CD14-positive monocyte (primary cell): ENCODE measurements around the gene GABBR2. TPM values are rescaled to one million over a fixed set of nuclear protein-coding genes. Genes with fewer than 3 reads are reported as not detected.

ENCODE experiments used
- DNase-seq, 3 donors: peaks; one replicate each; pipeline ENCODE4 v3.0.0-alpha.2; 2011 to 2022
- H2AFZ ChIP-seq: 2 replicates; pipeline ENCODE4 v1.6.0; 2012; ENCODE audit warnings: mild to moderate bottlenecking, low read depth, low read length, inconsistent platforms; ENCODE audit not compliant: insufficient read depth, poor library complexity, severe bottlenecking
- H3K27ac ChIP-seq, 2 donors: 1 replicate in 1 of 2; 2 replicates in 1 of 2; pipeline ENCODE4 v1.5.1; 2012 to 2013; ENCODE audit warnings: low read length in 2 of 2, control low read depth in 1 of 2, inconsistent platforms in 1 of 2, low read depth in 1 of 2, mild to moderate bottlenecking in 1 of 2
- H3K27me3 ChIP-seq, 2 donors: one replicate each; pipeline versions ENCODE4 v1.6.0 to v1.6.1; 2011 to 2013; ENCODE audit warnings: low read length in 2 of 2; ENCODE audit not compliant: control insufficient read depth in 2 of 2, insufficient read depth in 2 of 2
- H3K36me3 ChIP-seq, 2 donors: replicated peaks in 1 of 2; 1 replicate in 1 of 2; 2 replicates in 1 of 2; pipeline versions ENCODE4 v1.5.1 to v1.6.1; 2012 to 2013; ENCODE audit warnings: low read length in 2 of 2, control low read depth in 1 of 2, inconsistent platforms in 1 of 2, mild to moderate bottlenecking in 1 of 2; ENCODE audit not compliant: insufficient read depth in 2 of 2, control insufficient read depth in 1 of 2
- H3K4me1 ChIP-seq, 2 donors: 1 replicate in 1 of 2; 2 replicates in 1 of 2; pipeline versions ENCODE4 v1.5.1 to v1.6.1; 2012 to 2013; ENCODE audit warnings: low read length in 2 of 2, control low read depth in 1 of 2, inconsistent platforms in 1 of 2, mild to moderate bottlenecking in 1 of 2, moderate library complexity in 1 of 2; ENCODE audit not compliant: insufficient read depth in 2 of 2, control insufficient read depth in 1 of 2
- H3K4me2 ChIP-seq: replicated peaks from 2 replicates; pipeline ENCODE3; 2012; ENCODE audit warnings: low read length, moderate library complexity, mild to moderate bottlenecking; ENCODE audit not compliant: poor library complexity, severe bottlenecking; ENCODE audit errors: extremely low read depth
- H3K4me3 ChIP-seq, 3 experiments: fragments of 200-600 bp in 1 of 3; sonication (generic) in 1 of 3; replicated peaks in 1 of 3; 1 replicate in 2 of 3; 2 replicates in 1 of 3; pipeline ENCODE4 v1.5.1; 2011 to 2013; ENCODE audit warnings: low read length in 3 of 3, mild to moderate bottlenecking in 3 of 3, control low read depth in 2 of 3, low read depth in 2 of 3, inconsistent platforms in 1 of 3, moderate library complexity in 1 of 3
- H3K79me2 ChIP-seq: 2 replicates; pipeline ENCODE4 v1.6.0; 2012; ENCODE audit warnings: mild to moderate bottlenecking, control low read depth, inconsistent platforms, low read length, moderate library complexity; ENCODE audit not compliant: insufficient read depth
- H3K9ac ChIP-seq: 2 replicates; pipeline ENCODE4 v1.6.0; 2017; ENCODE audit warnings: low read length, mild to moderate bottlenecking; ENCODE audit not compliant: insufficient read depth, poor library complexity, severe bottlenecking
- H3K9me3 ChIP-seq, 2 donors: replicated peaks in 1 of 2; 1 replicate in 1 of 2; 2 replicates in 1 of 2; pipeline versions ENCODE4 v1.5.1 to v1.6.1; 2012 to 2013; ENCODE audit warnings: low read length in 2 of 2, control low read depth in 1 of 2; ENCODE audit not compliant: control insufficient read depth in 1 of 2, insufficient read depth in 1 of 2
- H4K20me1 ChIP-seq: 2 replicates; pipeline ENCODE4 v1.6.0; 2012; ENCODE audit warnings: mild to moderate bottlenecking, low read length, control low read depth, moderate library complexity; ENCODE audit not compliant: insufficient read depth
- H3K27ac Mint-ChIP-seq, 7 donors: one replicate each; pipeline ENCODE4 v1.8.0; 2020; ENCODE audit warnings: mild to moderate bottlenecking in 7 of 7, mixed read lengths in 7 of 7, moderate library complexity in 6 of 7, inconsistent platforms in 2 of 7
- H3K27me3 Mint-ChIP-seq, 3 donors: one replicate each; pipeline ENCODE4 v1.8.0; 2021 to 2022; ENCODE audit warnings: low read depth in 3 of 3, mild to moderate bottlenecking in 3 of 3, mixed read lengths in 3 of 3, moderate library complexity in 3 of 3, inconsistent platforms in 1 of 3
- H3K36me3 Mint-ChIP-seq, 2 donors: one replicate each; pipeline ENCODE4 v1.8.0; 2020; ENCODE audit warnings: mixed read lengths in 2 of 2, inconsistent platforms in 1 of 2, mild to moderate bottlenecking in 1 of 2
- H3K4me1 Mint-ChIP-seq: one replicate; pipeline ENCODE4 v1.8.0; 2020; ENCODE audit warnings: mild to moderate bottlenecking, mixed read lengths
- H3K4me3 Mint-ChIP-seq, 2 donors: one replicate each; pipeline ENCODE4 v1.8.0; 2020; ENCODE audit warnings: mild to moderate bottlenecking in 2 of 2, mixed read lengths in 2 of 2, moderate library complexity in 1 of 2
- H3K9me3 Mint-ChIP-seq, 7 donors: one replicate each; pipeline ENCODE4 v1.8.0; 2020 to 2022; ENCODE audit warnings: mixed read lengths in 7 of 7, mild to moderate bottlenecking in 6 of 7, moderate library complexity in 6 of 7, inconsistent platforms in 2 of 7
- WGBS: methylation state at CpG from one replicate; pipeline ENCODE4 v1.1.5; 2013; ENCODE audit warnings: missing lambda C conversion rate; ENCODE audit not compliant: insufficient coverage; 5-methylcytosine and 5-hydroxymethylcytosine counted together
- intact Hi-C, 2 donors: fragments of 100-400 bp; cut with micrococcal nuclease; formaldehyde crosslinking; loops; one replicate each; pipeline versions ENCODE4 v1.15.0 to v1.15.1; 2023
- polyA plus RNA-seq, 3 donors: library from polyadenylated mRNA; depleted of rRNA in 1 of 3; unstranded in 2 of 3; stranded (reverse) in 1 of 3; fragments of 300-500 nt in 2 of 3; fragments of >200 nt in 1 of 3; fragmentation: Illumina TruSeq in 2 of 3; gene quantifications; 1 replicate in 2 of 3; 2 replicates in 1 of 3; pipeline ENCODE4 v1.2.3, GENCODE V29; 2012 to 2021
- TF ChIP-seq, protein P1 (sequence below): fragments of 200-600 bp; IDR thresholded peaks from one replicate; pipeline ENCODE4 v1.8.0; 2022; ENCODE audit warnings: antibody characterized with exemption, mild to moderate bottlenecking

Gene GABBR2
- polyA plus RNA-seq, 3 donors, result not detected

DNA sequence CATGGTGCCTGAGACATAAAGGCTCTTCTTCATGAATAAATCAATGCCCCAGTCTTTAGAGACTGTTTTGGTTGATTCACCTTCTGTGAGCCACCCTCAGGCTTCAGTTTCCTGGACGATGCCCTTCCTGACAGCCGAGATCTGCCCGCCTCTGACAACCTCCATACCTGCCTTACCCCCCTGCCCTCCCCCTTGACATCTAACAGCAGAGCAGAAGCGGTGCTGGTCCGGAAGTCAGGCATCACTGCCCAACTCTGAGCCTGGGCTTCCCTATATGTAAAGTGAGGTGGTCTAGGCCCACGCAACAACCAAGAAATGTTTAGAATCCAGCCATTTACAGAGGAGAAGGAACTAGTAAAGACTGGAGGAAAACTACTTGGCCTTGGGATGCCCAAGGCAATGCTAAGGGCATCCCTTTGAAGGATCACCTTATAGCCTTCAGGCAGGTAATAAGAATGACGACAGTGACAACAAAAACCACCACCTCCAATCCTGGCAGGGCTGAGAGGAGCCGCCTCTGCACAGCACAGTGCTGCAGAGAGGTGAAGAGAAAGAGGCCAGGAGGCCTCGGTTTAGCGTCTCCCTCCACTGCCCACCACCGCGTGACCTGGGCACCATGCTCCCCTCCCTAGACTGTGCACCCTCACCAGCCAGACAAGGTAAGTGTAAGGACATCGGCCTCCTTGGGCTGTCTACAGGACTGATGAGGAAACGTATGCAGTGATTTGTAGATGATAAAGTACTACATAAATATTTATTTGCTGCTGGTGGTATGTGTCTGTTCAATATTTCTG lies 35.3 kb upstream of the GABBR2 start:
- Histone ChIP-seq H3K79me2 (no peaks in the 10 kb centered on the region), H3K36me3 (no peaks in the 10 kb centered on the region), H2AFZ (no peak overlapping the region), H3K9ac (no peak overlapping the region), H4K20me1 (no peaks in the 10 kb centered on the region), H3K4me2 (no peak overlapping the region), H3K9me3 (no peaks in the 10 kb centered on the region), H3K27me3 (no peaks in the 10 kb centered on the region), H3K4me3 (no peak overlapping the region), H3K4me1 (peaks cover 1 to 2% of the 10 kb centered on the region in 2 donors), H3K27ac (no peak overlapping the region)
- intact Hi-C loops, result no loop called here
- H3K4me1 Mint-ChIP-seq, result peaks cover 4% of the 10 kb centered on the region
- peaks cover 0 to 1% of the 10 kb centered on the region in 2 donors for H3K36me3 Mint-ChIP-seq
- DNase-seq, result no peak
- TF ChIP-seq, protein P1, sequence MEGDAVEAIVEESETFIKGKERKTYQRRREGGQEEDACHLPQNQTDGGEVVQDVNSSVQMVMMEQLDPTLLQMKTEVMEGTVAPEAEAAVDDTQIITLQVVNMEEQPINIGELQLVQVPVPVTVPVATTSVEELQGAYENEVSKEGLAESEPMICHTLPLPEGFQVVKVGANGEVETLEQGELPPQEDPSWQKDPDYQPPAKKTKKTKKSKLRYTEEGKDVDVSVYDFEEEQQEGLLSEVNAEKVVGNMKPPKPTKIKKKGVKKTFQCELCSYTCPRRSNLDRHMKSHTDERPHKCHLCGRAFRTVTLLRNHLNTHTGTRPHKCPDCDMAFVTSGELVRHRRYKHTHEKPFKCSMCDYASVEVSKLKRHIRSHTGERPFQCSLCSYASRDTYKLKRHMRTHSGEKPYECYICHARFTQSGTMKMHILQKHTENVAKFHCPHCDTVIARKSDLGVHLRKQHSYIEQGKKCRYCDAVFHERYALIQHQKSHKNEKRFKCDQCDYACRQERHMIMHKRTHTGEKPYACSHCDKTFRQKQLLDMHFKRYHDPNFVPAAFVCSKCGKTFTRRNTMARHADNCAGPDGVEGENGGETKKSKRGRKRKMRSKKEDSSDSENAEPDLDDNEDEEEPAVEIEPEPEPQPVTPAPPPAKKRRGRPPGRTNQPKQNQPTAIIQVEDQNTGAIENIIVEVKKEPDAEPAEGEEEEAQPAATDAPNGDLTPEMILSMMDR, result no peak
- H3K27ac Mint-ChIP-seq, result peak overlapping the region in 1 of 7 donors; percentile 35
- no peak overlapping the region for H3K4me3 Mint-ChIP-seq
- peaks cover 0 to 3% (median 2%) of the 10 kb centered on the region in 7 donors for H3K9me3 Mint-ChIP-seq
- H3K27me3 Mint-ChIP-seq, result peaks cover 0 to 3% (median 1%) of the 10 kb centered on the region in 3 donors
- 100% methylated on average over 6 of the region's 14 CpGs for WGBS

DNA sequence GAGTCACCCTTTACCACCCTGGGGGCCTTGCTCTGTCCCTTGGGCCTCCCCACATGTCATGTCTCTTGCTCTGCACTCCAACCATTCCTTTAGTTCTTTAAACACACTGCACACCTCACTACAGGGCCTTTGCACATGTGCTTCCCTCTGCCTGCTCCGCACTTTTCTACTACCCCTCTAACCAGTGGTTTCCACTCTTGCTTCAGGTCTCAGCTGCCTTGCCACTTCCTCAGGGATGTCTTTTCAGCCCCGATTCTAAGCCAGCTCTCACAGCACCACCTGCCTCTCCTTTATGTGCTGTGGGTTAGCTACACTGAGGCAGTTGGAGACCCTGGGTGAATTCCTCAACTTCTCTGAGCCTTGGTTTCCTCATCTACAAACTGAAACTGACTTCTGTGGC lies 34.6 kb upstream of the GABBR2 start:
- Histone ChIP-seq H3K9me3 (no peaks in the 10 kb centered on the region), H3K4me3 (no peak overlapping the region), H4K20me1 (no peaks in the 10 kb centered on the region), H3K27me3 (no peaks in the 10 kb centered on the region), H3K79me2 (no peaks in the 10 kb centered on the region), H3K9ac (no peak overlapping the region), H2AFZ (no peak overlapping the region), H3K27ac (no peak overlapping the region), H3K4me2 (no peak overlapping the region), H3K36me3 (no peaks in the 10 kb centered on the region), H3K4me1 (no peaks in the 10 kb centered on the region)
- WGBS, result 75% methylated on average over 1 of the region's 2 CpGs
- H3K27ac Mint-ChIP-seq, result no peak overlapping the region
- H3K27me3 Mint-ChIP-seq, result peaks cover 0 to 3% (median 1%) of the 10 kb centered on the region in 3 donors
- H3K36me3 Mint-ChIP-seq, result peaks cover 0 to 1% of the 10 kb centered on the region in 2 donors
- intact Hi-C loops, result no loop called here
- H3K9me3 Mint-ChIP-seq, result peaks cover 0 to 10% (median 2%) of the 10 kb centered on the region in 7 donors
- TF ChIP-seq, protein P1, result no peak
- no peak overlapping the region for H3K4me3 Mint-ChIP-seq
- DNase-seq, result no peak
- peaks cover 4% of the 10 kb centered on the region for H3K4me1 Mint-ChIP-seq
